ENCODE measurements around the gene TBCK. TPM values are rescaled to one million over a fixed set of nuclear protein-coding genes. Genes with fewer than 3 reads are reported as not detected.
A peak's percentile ranks its signal among the peaks of the same experiment; 100 is the strongest.

The TBCK gene
- total RNA-seq, result 10 to 100 TPM; 38.5 to 61.3 (median 51.0) TPM
- 1 to 10 TPM; 6.7 to 9.8 (median 9.3) TPM for polyA plus RNA-seq
- long read RNA-seq, donor 1, partial matches to known transcripts, result 0 of 1 reads
- long read RNA-seq, donor 1, other reads (novel, unspliced or antisense), result 0 of 1 reads
- long read RNA-seq, donor 2, result 0 reads

DNA sequence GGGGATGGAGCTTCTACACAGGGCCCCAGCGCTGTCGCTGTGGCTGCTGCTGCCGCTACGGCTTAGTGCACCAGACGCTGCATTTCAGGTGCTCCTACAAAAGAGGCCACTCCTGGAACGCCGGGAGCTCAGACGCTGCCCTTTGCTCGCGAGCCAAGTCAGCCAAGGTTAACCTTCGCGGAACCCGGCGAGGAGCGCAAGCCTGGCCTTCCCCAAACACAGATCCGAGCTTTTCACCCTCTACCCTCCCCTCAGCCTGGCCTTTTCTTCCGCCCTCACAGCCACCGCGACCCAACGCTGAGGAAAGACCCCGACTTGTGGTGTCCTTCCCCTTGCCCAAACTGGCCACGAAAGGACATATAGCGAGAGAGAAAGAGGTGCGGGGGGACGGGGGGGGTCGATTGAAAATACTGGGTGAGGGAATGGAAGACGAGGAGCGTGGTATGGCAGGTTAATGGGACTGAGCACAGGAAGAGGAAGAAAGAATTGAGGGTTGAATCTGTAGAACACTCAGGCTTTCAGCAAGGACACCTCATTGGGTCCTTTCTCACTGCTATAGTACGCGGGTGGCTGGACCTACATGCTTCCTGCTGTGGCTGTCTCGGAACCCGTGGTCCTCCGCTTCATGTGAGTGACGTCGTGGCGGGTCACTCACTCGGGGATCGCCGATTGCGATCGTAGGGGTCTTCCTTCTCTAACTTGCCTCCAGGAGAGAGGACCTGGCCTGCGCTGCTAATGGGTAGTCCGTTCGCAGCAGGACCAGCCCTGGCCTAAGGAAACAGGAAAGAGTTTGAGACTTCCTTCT lies at the start of gene TBCK, which contains the start of gene AIMP1:
Gene TBCK (minus strand): TSS at position 242 of the 805 bp plus-strand sequence. CDS start 7,249 bp downstream, outside the sequence.
Gene AIMP1 (plus strand): TSS at position 583 of the 805 bp plus-strand sequence. CDS start 8,460 bp downstream, outside the sequence.
- H3K4me1 ChIP-seq, result peaks cover 28 to 82% (median 50%) of the 10 kb centered on the region in 6 donors
- intact Hi-C loops (cut with DNase I; ENCODE audit: low total_unique reads), result no loop called here
- TF ChIP-seq CTCF (IDR thresholded peaks at IDR 0.05 in 8 of 11, conservative IDR thresholded peaks at IDR 0.05 in 3 of 11) (peak in 1 of 11 experiments; percentile 7), POLR2A (IDR thresholded peaks at IDR 0.05) (peak; percentile 44 to 83 (median 44)), POLR2AphosphoS5 (IDR thresholded peaks at IDR 0.05) (peak; percentile 91 to 94 (median 92))

DNA sequence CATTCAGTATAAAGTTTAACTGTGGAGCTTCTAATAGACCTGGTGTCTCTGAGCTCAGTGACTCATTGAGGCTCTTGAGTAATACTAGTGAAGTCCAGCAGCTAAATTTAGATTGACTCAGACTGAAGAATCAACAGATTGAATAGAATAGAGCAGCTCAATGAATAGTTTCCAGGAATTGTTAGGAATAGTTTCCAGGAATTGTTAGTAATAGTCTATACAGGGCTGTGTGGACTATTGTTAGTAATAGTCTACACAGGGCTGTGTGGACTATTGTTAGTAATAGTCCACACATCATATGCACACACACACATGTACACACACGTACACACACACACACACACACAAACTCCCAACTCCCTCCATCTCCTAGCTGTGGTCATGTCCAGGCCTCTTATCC lies 49.6 kb upstream of the TBCK start:
- intact Hi-C loops (cut with DNase I; ENCODE audit: low total_unique reads), result no loop called here
- Histone ChIP-seq H3K27ac (no peak overlapping the region), H3K36me3 (no peaks in the 10 kb centered on the region), H3K4me3 (no peak overlapping the region), H3K27me3 (replicated peaks in 1 of 7) (peaks cover 0 to 10% (median 0%) of the 10 kb centered on the region in 7 donors), H3K9me3 (no peaks in the 10 kb centered on the region), H3K4me1 (no peaks in the 10 kb centered on the region)
- TF ChIP-seq CTCF (IDR thresholded peaks at IDR 0.05 in 8 of 11, conservative IDR thresholded peaks at IDR 0.05 in 3 of 11), result no peak
- no peak for DNase-seq
- WGBS, 5 donors, result 44 to 75% (median 67%) methylated on average over 1 of the region's 1 CpG

More for the DNA sequence above, at the start of gene TBCK, which contains the start of gene AIMP1:
- H3K27ac ChIP-seq, result peak within 1 kb of the TSS; percentile 91 to 96 (median 94)
- DNase-seq, result peak; percentile 96
- peaks cover 0 to 2% (median 0%) of the 10 kb centered on the region in 8 donors for H3K9me3 ChIP-seq
- 0 to 1% (median 1%) methylated on average over 38 to 44 of the region's 44 CpGs for WGBS, 5 donors
- peak within 1 kb of the TSS; percentile 67 to 89 (median 74) for H3K4me3 ChIP-seq
- no peaks in the 10 kb centered on the region for H3K27me3 ChIP-seq (replicated peaks in 1 of 7)
- peaks cover 0 to 11% (median 7%) of the 10 kb centered on the region in 6 donors for H3K36me3 ChIP-seq

DNA sequence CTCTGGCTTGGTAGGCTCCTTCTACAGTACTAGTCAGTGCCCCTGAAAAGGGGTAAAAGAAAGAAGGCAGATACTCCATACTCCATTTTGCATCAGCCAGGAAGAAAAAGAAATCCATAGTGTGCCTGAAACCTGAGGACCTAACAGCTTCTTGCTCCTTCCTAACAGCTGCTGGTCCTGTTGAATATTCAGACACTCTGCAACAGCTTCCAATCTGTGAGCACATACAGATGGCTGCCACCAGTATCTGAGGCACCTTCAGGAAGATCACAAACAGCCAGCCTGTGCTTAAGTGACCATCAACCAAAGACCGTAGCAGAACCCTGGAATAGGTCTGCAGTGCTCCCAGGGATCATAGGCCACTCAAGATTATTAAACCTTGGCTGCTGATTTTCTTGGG lies 48.3 kb upstream of the TBCK start:
- intact Hi-C loops (cut with DNase I; ENCODE audit: low total_unique reads), result no loop called here
- no peak overlapping the region for H3K27ac ChIP-seq
- 88 to 100% (median 90%) methylated on average over 1 of the region's 1 CpG for WGBS, 5 donors

More for the DNA sequence above, 48.3 kb upstream of the TBCK start:
- TF ChIP-seq POLR2A (IDR thresholded peaks at IDR 0.05), result no peak
- no peak for TF ChIP-seq POLR2AphosphoS5 (IDR thresholded peaks at IDR 0.05)
- TF ChIP-seq CTCF (IDR thresholded peaks at IDR 0.05 in 8 of 11, conservative IDR thresholded peaks at IDR 0.05 in 3 of 11), result no peak
- H3K4me3 ChIP-seq, result no peak overlapping the region
- no peaks in the 10 kb centered on the region for H3K4me1 ChIP-seq
- no peaks in the 10 kb centered on the region for H3K9me3 ChIP-seq
- peaks cover 0 to 2% (median 0%) of the 10 kb centered on the region in 7 donors for H3K27me3 ChIP-seq (replicated peaks in 1 of 7)
- no peaks in the 10 kb centered on the region for H3K36me3 ChIP-seq
- no peak for DNase-seq

All from spleen (tissue), 13 donors.